Effector memory CD4-positive, alpha-beta T cell (primary cell): ENCODE data around the gene GALNT17.

Experiments used
- DNase-seq, 3 donors: peaks; one replicate each; pipeline ENCODE4 v3.0.0-alpha.2; 2020
- H3K27ac ChIP-seq: 2 replicates; pipeline ENCODE4 v1.7.0; 2013; ENCODE audit warnings: mild to moderate bottlenecking, low read length, moderate library complexity; ENCODE audit not compliant: insufficient read depth, poor library complexity, severe bottlenecking
- H3K27me3 ChIP-seq: replicated peaks from 2 replicates; pipeline ENCODE4 v1.7.0; 2013; ENCODE audit warnings: mild to moderate bottlenecking, low read length; ENCODE audit not compliant: insufficient read depth, control insufficient read depth, poor library complexity, severe bottlenecking
- H3K36me3 ChIP-seq: 2 replicates; pipeline ENCODE4 v1.7.0; 2013; ENCODE audit warnings: mild to moderate bottlenecking, low read length, moderate library complexity; ENCODE audit not compliant: control insufficient read depth, insufficient read depth
- H3K4me1 ChIP-seq: 2 replicates; pipeline ENCODE4 v1.7.0; 2013; ENCODE audit warnings: low read length, mild to moderate bottlenecking; ENCODE audit not compliant: control insufficient read depth, insufficient read depth, poor library complexity, severe bottlenecking
- H3K4me3 ChIP-seq: 2 replicates; pipeline ENCODE4 v1.7.0; 2013; ENCODE audit warnings: low read length, low read depth, mild to moderate bottlenecking; ENCODE audit not compliant: insufficient read depth, poor library complexity, severe bottlenecking
- H3K9me3 ChIP-seq: 2 replicates; pipeline ENCODE4 v1.7.0; 2013; ENCODE audit warnings: mild to moderate bottlenecking, low read length, moderate library complexity; ENCODE audit not compliant: control insufficient read depth

The GALNT17 gene

DNA sequence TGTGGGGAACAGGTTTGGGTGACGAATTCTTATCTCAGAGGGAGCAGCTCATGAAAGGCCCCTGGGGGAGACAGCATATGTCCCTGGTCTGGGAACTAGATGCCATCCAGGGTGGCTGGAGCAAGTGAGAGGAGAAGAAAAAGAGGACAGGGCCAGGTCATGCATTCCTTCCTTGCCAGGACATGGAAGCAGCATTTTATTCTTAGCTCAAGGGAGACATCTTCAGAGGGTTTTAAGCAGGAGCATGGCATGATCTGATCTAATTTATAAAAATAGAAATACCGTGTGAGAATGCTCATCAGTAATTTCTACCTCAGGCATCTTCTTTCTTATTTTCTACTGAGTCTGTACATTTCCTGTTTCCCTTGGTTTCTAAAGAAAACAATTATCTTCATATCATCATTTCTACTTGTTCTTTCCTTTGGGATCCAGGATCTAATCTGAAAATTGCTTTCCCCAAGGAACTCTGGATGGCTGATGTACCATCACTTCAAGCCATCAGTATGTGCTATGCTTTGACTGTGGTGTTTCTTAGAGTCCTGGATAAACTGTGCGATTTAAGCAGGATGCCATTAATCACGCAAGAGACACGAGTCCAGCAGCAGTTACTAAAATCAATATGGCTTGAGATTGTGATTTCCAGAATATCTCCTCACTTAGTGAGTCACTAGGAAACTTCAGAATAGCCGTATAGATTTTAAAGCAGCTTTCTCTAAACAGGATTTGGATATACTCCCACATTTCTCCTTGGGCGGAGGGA lies 386.2 kb downstream of the GALNT17 start:
- no peaks in the 10 kb centered on the region for H3K27me3 ChIP-seq
- no peaks in the 10 kb centered on the region for H3K9me3 ChIP-seq
- H3K27ac ChIP-seq, result no peak overlapping the region
- no peaks in the 10 kb centered on the region for H3K4me1 ChIP-seq
- H3K4me3 ChIP-seq, result no peak overlapping the region
- H3K36me3 ChIP-seq, result no peaks in the 10 kb centered on the region
- DNase-seq, result no peak

DNA sequence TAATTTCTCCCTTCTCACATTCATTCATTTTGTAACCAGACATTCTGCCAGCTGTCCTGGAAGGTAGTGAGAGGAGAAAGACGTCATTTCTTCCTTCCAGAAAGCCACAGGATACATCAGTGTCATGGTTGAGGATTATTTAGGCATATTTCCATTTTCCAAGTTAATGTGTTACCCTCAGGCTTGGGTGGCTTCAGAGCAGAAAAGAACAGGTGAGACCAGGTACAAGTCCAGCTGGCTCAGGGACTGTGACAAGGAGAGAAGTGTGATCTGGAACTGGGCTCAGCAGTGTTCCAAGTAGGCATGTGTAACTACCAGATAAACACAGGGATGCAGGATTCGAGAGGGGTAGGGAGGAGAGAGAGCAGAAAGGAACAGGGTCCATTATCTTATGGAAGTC lies 386.9 kb downstream of the GALNT17 start:
- no peaks in the 10 kb centered on the region for H3K27me3 ChIP-seq
- no peaks in the 10 kb centered on the region for H3K36me3 ChIP-seq
- no peak overlapping the region for H3K4me3 ChIP-seq
- no peak overlapping the region for H3K27ac ChIP-seq
- no peak for DNase-seq
- H3K4me1 ChIP-seq, result no peaks in the 10 kb centered on the region
- H3K9me3 ChIP-seq, result no peaks in the 10 kb centered on the region

DNA sequence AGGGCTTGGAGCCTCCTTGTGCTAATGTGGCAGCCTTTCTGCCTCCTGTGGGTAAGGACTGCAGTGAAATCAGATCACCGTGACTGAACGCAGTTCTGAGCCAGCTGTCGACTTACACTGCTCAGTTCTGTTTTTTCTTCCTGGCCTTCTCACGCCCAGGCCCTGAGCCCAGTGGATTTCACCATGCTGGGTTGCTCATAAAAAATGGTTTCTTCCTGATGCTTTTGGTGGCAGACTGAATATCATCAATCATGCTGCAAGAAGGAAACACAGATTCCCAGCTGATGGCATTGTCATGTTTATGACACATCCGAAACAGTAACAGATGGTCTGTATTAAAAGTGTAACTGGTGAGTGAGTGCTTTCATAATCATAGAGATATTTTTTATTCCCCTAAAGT lies 389.6 kb downstream of the GALNT17 start:
- no peak overlapping the region for H3K27ac ChIP-seq
- H3K36me3 ChIP-seq, result no peaks in the 10 kb centered on the region
- no peak for DNase-seq
- H3K9me3 ChIP-seq, result no peaks in the 10 kb centered on the region
- H3K27me3 ChIP-seq, result no peaks in the 10 kb centered on the region
- no peak overlapping the region for H3K4me3 ChIP-seq
- no peaks in the 10 kb centered on the region for H3K4me1 ChIP-seq

DNA sequence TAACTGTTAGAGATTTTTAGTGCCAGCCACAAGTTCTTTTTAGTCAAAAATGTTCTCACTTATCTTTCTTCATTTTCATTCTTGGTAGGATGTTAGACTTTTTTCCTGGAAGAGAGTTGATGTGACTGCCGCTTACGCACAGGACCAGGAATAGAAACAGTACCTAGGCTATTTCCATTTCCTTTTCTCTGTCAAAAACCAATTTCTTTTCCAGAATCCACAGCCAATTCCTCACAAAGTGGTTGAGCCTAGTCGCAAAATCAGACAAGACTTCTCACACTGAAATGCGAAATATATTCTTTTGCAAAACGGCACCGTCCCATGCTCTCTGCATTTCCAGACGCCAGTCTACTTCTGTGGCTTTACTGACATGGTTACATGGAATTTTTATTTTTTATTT lies 394.2 kb downstream of the GALNT17 start:
- no peaks in the 10 kb centered on the region for H3K4me1 ChIP-seq
- no peak overlapping the region for H3K27ac ChIP-seq
- no peak for DNase-seq
- H3K4me3 ChIP-seq, result no peak overlapping the region
- H3K9me3 ChIP-seq, result no peaks in the 10 kb centered on the region
- H3K36me3 ChIP-seq, result no peaks in the 10 kb centered on the region
- no peaks in the 10 kb centered on the region for H3K27me3 ChIP-seq

DNA sequence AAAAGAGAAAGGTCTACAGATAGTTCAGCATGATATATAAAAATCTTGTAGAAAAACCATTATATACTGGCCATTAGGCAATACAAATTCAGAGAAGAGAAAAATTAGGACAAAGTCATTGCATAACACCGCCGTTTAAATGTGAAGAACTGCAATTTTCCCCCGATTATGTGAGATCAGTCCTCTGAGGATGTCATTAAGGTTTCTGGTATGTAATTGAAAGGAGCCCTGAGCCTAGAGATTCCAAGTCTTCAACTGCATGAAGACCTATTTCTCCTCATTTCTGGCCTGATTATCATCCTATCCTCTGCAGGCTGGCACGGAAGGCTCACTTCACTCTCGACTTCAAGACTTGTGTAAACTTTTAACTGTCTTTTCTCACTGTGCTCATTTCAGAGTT lies 395.3 kb downstream of the GALNT17 start:
- no peaks in the 10 kb centered on the region for H3K36me3 ChIP-seq
- no peaks in the 10 kb centered on the region for H3K4me1 ChIP-seq
- H3K27me3 ChIP-seq, result no peaks in the 10 kb centered on the region
- H3K9me3 ChIP-seq, result no peaks in the 10 kb centered on the region
- no peak overlapping the region for H3K27ac ChIP-seq
- no peak overlapping the region for H3K4me3 ChIP-seq
- no peak for DNase-seq

DNA sequence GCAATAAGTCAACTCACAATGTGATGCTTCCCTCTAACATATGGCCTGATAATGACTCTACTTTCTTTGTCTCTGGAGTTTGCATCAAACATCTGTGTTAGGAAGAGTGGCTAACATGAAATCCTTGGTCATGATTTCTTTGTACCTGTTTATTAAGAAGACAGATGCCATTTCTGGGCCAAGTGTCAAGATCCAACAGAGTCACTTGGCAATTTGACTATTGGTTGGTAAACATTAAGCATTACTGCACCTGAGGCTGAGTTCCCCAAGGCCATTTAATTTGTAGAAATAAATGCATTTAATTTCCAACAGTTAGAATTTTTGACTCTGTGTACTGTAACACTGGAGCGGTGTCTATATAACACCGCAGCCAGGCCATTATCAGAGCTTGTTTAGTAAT lies 403.7 kb downstream of the GALNT17 start:
- H3K27ac ChIP-seq, result no peak overlapping the region
- H3K36me3 ChIP-seq, result no peaks in the 10 kb centered on the region
- H3K4me1 ChIP-seq, result no peaks in the 10 kb centered on the region

GRCh38 chr7:71538210-71538609 lies 406.3 kb downstream of the GALNT17 start:
- Histone ChIP-seq H3K4me3 (no peak overlapping the region), H3K36me3 (no peaks in the 10 kb centered on the region), H3K27ac (no peak overlapping the region), H3K27me3 (no peaks in the 10 kb centered on the region), H3K4me1 (no peaks in the 10 kb centered on the region), H3K9me3 (no peaks in the 10 kb centered on the region)
- DNase-seq, result no peak

More for the DNA sequence above, 403.7 kb downstream of the GALNT17 start:
- H3K9me3 ChIP-seq, result no peaks in the 10 kb centered on the region
- H3K4me3 ChIP-seq, result no peak overlapping the region
- no peaks in the 10 kb centered on the region for H3K27me3 ChIP-seq
- no peak for DNase-seq

DNA sequence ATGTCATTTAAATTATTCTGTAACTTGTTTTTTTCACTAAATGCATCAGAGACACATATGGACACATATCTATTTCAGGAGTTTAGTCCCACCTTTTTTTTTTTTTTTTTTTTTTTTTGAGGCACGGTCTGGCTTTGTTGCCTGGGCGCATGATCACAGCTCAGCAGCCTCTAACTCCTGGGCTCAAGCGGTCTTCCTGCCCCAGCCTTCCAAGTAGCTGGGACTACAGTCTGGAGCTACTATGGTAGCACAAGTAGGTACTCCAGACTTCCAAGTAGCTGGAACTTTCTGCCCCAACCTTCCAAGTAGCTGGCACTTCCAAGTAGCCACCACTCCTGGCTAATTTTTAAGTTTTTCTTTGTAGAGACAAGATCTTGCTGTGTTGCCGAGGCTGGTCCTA lies 407.7 kb downstream of the GALNT17 start:
- no peak for DNase-seq
- no peaks in the 10 kb centered on the region for H3K4me1 ChIP-seq
- no peaks in the 10 kb centered on the region for H3K9me3 ChIP-seq

GRCh38 chr7:71541707-71542353 lies 409.9 kb downstream of the GALNT17 start:
- Histone ChIP-seq H3K36me3 (no peaks in the 10 kb centered on the region), H3K27ac (no peak overlapping the region), H3K4me1 (no peaks in the 10 kb centered on the region), H3K4me3 (no peak overlapping the region), H3K27me3 (no peaks in the 10 kb centered on the region), H3K9me3 (no peaks in the 10 kb centered on the region)
- DNase-seq, result no peak

More for the DNA sequence above, 407.7 kb downstream of the GALNT17 start:
- no peaks in the 10 kb centered on the region for H3K36me3 ChIP-seq
- H3K4me3 ChIP-seq, result no peak overlapping the region
- no peak overlapping the region for H3K27ac ChIP-seq
- no peaks in the 10 kb centered on the region for H3K27me3 ChIP-seq

GRCh38 chr7:71543396-71543795 lies 411.5 kb downstream of the GALNT17 start:
- Histone ChIP-seq H3K27me3 (no peaks in the 10 kb centered on the region), H3K27ac (no peak overlapping the region), H3K4me1 (no peaks in the 10 kb centered on the region), H3K9me3 (no peaks in the 10 kb centered on the region), H3K4me3 (no peak overlapping the region), H3K36me3 (no peaks in the 10 kb centered on the region)
- no peak for DNase-seq
